ENCODE measurements around the gene ESYT3.

- TF ChIP-seq EP300 (IDR thresholded peaks at IDR 0.05): no peak
- no peak for TF ChIP-seq CTCF (IDR thresholded peaks at IDR 0.05)
- TF ChIP-seq POLR2A (IDR thresholded peaks at IDR 0.05): no peak
Measured at GRCh38 chr3:138395865-138396751, 38.3 kb upstream of the ESYT3 start.
